B cell (primary cell): ENCODE results near the gene CCDC106.

ENCODE experiments used
- EZH2 ChIP-seq: IDR thresholded peaks from 2 replicates; pipeline ENCODE4 v1.6.1; 2012; ENCODE audit warnings: borderline replicate concordance, low read depth, mild to moderate bottlenecking, moderate library complexity, low read length; ENCODE audit not compliant: insufficient read depth, poor library complexity, severe bottlenecking
- TF ChIP-seq, protein P1 (sequence below): fragments of 200-600 bp; IDR thresholded peaks from one replicate; pipeline ENCODE4 v1.8.0; 2022; ENCODE audit warnings: antibody characterized with exemption, mild to moderate bottlenecking

DNA sequence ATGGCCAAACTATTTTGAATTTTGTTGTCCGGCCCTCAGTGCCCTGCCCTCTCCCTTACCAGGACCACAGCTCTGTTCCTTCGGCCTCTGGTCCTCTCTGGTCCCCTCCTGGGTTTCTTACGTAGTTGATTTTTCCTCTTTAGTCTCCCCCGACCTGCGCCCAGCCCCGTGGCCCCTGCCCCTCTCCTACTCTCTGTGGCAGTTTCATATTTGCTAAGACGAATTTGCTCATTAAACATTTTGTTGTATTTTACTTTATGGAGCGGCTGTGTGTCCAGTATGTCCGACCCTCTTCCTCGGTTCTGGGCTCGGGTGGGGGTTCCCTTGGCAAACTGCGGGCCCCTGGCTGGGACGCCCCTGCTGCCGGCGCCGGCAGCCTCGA is 26.4 kb downstream of the CCDC106 start:
- TF ChIP-seq, protein P1, sequence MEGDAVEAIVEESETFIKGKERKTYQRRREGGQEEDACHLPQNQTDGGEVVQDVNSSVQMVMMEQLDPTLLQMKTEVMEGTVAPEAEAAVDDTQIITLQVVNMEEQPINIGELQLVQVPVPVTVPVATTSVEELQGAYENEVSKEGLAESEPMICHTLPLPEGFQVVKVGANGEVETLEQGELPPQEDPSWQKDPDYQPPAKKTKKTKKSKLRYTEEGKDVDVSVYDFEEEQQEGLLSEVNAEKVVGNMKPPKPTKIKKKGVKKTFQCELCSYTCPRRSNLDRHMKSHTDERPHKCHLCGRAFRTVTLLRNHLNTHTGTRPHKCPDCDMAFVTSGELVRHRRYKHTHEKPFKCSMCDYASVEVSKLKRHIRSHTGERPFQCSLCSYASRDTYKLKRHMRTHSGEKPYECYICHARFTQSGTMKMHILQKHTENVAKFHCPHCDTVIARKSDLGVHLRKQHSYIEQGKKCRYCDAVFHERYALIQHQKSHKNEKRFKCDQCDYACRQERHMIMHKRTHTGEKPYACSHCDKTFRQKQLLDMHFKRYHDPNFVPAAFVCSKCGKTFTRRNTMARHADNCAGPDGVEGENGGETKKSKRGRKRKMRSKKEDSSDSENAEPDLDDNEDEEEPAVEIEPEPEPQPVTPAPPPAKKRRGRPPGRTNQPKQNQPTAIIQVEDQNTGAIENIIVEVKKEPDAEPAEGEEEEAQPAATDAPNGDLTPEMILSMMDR = no peak
- no peak for TF ChIP-seq EZH2
